Smooth muscle cell (in vitro differentiated cells): ENCODE results near the gene PYDC2. TPM values are rescaled to one million over a fixed set of nuclear protein-coding genes. Genes with fewer than 3 reads are reported as not detected.
"Not testable (repeated sequence)": the region's sequence is repeated elsewhere in the genome, so short reads cannot be mapped to it uniquely, and the experiment has no call there.

ENCODE experiments used
- DNase-seq: peaks from one replicate; lab custom pipeline; 2025; ENCODE audit not compliant: unreplicated experiment; lab: John Stamatoyannopoulos, UW
- H2AFZ ChIP-seq: fragments of 200-600 bp; sonication (generic); 2 replicates; pipeline ENCODE4 v1.6.0; 2016; ENCODE audit warnings: antibody characterized with exemption, low read depth, mild to moderate bottlenecking
- H3F3A ChIP-seq: fragments of 200-600 bp; sonication (generic); 2 replicates; pipeline ENCODE4 v1.6.0; 2017; ENCODE audit warnings: antibody characterized with exemption, low read depth
- H3K27ac ChIP-seq: fragments of 200-600 bp; sonication (generic); 2 replicates; pipeline ENCODE4 v1.5.1; 2016; ENCODE audit warnings: low read depth, mild to moderate bottlenecking
- H3K27me3 ChIP-seq: fragments of 200-600 bp; sonication (generic); 2 replicates; pipeline ENCODE4 v1.6.1; 2016; ENCODE audit warnings: low read depth, mild to moderate bottlenecking
- H3K36me3 ChIP-seq: fragments of 200-600 bp; sonication (generic); 2 replicates; pipeline ENCODE4 v1.5.1; 2016; ENCODE audit warnings: low read depth
- H3K4me1 ChIP-seq: fragments of 200-600 bp; sonication (generic); 2 replicates; pipeline ENCODE4 v1.5.1; 2016; ENCODE audit warnings: low read depth
- H3K4me2 ChIP-seq: fragments of 200-600 bp; sonication (generic); 2 replicates; pipeline ENCODE4 v1.6.0; 2016; ENCODE audit warnings: mild to moderate bottlenecking
- H3K4me3 ChIP-seq: fragments of 200-600 bp; sonication (generic); 2 replicates; pipeline ENCODE4 v1.5.1; 2016; ENCODE audit warnings: mild to moderate bottlenecking
- H3K79me2 ChIP-seq: fragments of 200-600 bp; sonication (generic); 2 replicates; pipeline ENCODE4 v1.6.0; 2016; ENCODE audit warnings: low read depth, mild to moderate bottlenecking
- H3K9ac ChIP-seq: fragments of 200-600 bp; sonication (generic); 2 replicates; pipeline ENCODE4 v1.6.0; 2016; ENCODE audit warnings: low read depth
- H3K9me3 ChIP-seq: fragments of 200-600 bp; sonication (generic); replicated peaks from 2 replicates; pipeline ENCODE4 v1.5.1; 2016; ENCODE audit warnings: low read depth
- H4K20me1 ChIP-seq: fragments of 200-600 bp; sonication (generic); 2 replicates; pipeline ENCODE4 v1.6.0; 2016; ENCODE audit warnings: low read depth
- WGBS: methylation state at CpG from one replicate; pipeline ENCODE4 v1.1.7; 2016; ENCODE audit warnings: low lambda C conversion rate; 5-methylcytosine and 5-hydroxymethylcytosine counted together
- polyA plus RNA-seq: library from polyadenylated mRNA; unstranded; fragments of >200 nt; fragmentation: Nextera tagmentation; extraction: Ambion mirVana; gene quantifications from 2 replicates; pipeline ENCODE4 v1.2.1, GENCODE V29; 2016
- total RNA-seq: library from RNA; depleted of rRNA; stranded (reverse); fragments of >200 nt; gene quantifications from 2 replicates; pipeline ENCODE4 v1.2.3, GENCODE V29; 2014
- TF ChIP-seq, protein P1 (sequence below): fragments of 200-600 bp; sonication (generic); IDR thresholded peaks from 2 replicates; pipeline ENCODE4 v1.5.1; 2017; ENCODE audit warnings: borderline replicate concordance, mild to moderate bottlenecking, antibody characterized with exemption; ENCODE audit not compliant: insufficient read depth, poor library complexity, severe bottlenecking

The PYDC2 gene
- total and polyA plus RNA-seq, 2 experiments from 2014 or later = not detected

DNA sequence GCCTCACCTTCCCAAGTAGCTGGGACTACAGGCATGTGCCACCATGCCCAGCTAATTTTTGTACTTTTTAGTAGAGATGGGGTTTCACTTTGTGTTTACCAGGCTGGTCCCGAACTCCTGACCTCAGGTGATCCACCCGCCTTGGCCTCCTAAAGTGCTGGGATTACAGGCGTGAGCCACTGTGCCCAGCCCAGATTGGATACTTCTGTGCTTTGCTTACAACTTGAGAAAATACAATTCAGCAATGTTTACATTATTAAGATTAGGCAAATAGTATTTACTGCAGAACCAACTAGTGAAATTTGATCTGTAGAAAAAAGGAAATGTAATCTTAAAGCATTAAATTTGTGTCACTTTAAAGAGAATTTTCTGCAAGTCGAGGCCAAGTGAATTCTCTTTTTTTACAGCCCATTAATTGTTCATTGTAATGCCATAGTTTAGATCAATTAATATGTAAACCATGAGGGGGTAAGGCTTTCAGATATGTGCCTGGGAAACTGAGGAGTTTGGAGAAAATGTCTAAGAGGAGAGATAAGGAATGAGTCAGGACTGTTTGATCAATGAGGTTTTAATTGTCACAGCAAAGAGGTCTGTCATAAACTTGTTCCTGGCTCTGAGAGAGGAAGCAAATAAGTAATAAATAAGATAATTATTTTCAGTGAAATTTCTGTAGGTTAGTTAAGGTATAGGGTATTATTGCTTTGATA, 15.3 kb downstream of the PYDC2 start:
- no peaks in the 10 kb centered on the region for H3K27me3 ChIP-seq

DNA sequence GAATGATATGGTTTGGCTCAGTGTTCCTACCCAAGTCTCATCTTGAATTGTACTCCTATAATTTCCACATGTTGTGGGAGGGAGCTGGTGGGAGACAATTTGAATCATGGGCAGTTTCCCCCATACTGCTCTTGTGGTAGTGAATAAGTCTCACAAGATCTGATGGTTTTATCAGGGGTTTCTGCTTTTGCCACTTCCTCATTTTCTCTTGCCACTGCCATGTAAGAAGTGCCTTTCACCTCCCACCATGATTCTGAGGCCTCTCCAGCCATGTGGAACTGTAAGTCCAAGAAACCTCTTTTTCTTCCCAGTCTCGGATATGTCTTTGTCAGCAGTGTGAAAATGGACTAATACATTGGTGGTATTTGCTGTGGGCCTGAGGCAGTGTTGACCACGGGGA, 23.0 kb downstream of the PYDC2 start:
- H3K4me3 ChIP-seq, H3K27me3 ChIP-seq, H3K79me2 ChIP-seq, H2AFZ ChIP-seq, H3K9me3 ChIP-seq, H3K4me1 ChIP-seq, H3K9ac ChIP-seq, H3K36me3 ChIP-seq, H3F3A ChIP-seq, H3K4me2 ChIP-seq, H3K27ac ChIP-seq, DNase-seq, H4K20me1 ChIP-seq: not testable (repeated sequence)
- 88% methylated on average over 2 of the region's 2 CpGs for WGBS

More for the DNA sequence above, 15.3 kb downstream of the PYDC2 start:
- Histone ChIP-seq H2AFZ (no peak overlapping the region), H3K36me3 (no peaks in the 10 kb centered on the region), H3K9ac (no peak overlapping the region), H3K27ac (no peak overlapping the region), H3F3A (no peaks in the 10 kb centered on the region), H3K4me3 (no peak overlapping the region), H4K20me1 (no peaks in the 10 kb centered on the region), H3K4me1 (no peaks in the 10 kb centered on the region), H3K79me2 (no peaks in the 10 kb centered on the region), H3K4me2 (no peak overlapping the region), H3K9me3 (no peaks in the 10 kb centered on the region)
- WGBS = 71% methylated on average over 4 of the region's 4 CpGs
- TF ChIP-seq, protein P1, sequence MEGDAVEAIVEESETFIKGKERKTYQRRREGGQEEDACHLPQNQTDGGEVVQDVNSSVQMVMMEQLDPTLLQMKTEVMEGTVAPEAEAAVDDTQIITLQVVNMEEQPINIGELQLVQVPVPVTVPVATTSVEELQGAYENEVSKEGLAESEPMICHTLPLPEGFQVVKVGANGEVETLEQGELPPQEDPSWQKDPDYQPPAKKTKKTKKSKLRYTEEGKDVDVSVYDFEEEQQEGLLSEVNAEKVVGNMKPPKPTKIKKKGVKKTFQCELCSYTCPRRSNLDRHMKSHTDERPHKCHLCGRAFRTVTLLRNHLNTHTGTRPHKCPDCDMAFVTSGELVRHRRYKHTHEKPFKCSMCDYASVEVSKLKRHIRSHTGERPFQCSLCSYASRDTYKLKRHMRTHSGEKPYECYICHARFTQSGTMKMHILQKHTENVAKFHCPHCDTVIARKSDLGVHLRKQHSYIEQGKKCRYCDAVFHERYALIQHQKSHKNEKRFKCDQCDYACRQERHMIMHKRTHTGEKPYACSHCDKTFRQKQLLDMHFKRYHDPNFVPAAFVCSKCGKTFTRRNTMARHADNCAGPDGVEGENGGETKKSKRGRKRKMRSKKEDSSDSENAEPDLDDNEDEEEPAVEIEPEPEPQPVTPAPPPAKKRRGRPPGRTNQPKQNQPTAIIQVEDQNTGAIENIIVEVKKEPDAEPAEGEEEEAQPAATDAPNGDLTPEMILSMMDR = no peak
- no peak for DNase-seq

DNA sequence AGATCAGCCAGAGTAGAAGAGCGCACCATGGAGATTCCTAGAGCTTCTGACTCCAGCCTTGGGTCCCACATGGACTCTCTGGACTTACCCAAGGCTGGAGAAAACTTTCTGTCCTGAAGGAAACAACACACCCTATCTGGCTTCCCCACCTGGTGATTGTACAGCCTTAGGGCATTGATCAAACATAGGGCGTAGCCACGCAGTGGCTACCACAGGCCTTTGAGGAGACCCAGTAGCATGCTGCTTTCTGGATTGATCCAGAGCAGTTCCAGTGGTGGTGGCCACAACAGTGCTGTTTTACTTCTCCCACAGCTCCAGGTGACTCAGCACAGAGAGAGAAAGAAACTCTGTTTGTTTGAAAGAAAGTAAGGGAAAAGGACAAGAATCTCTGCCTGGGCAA, 23.5 kb downstream of the PYDC2 start:
- Histone ChIP-seq H3K9me3 (no peaks in the 10 kb centered on the region), H3K9ac (no peak overlapping the region), H3K36me3 (no peaks in the 10 kb centered on the region), H3K27me3 (no peaks in the 10 kb centered on the region), H3F3A (no peaks in the 10 kb centered on the region), H3K79me2 (no peaks in the 10 kb centered on the region), H3K4me3 (no peak overlapping the region), H3K4me1 (no peaks in the 10 kb centered on the region), H2AFZ (no peak overlapping the region), H4K20me1 (no peaks in the 10 kb centered on the region), H3K27ac (no peak overlapping the region), H3K4me2 (no peak overlapping the region)
- TF ChIP-seq, protein P1 = no peak
- no peak for DNase-seq
- 91% methylated on average over 3 of the region's 3 CpGs for WGBS

DNA sequence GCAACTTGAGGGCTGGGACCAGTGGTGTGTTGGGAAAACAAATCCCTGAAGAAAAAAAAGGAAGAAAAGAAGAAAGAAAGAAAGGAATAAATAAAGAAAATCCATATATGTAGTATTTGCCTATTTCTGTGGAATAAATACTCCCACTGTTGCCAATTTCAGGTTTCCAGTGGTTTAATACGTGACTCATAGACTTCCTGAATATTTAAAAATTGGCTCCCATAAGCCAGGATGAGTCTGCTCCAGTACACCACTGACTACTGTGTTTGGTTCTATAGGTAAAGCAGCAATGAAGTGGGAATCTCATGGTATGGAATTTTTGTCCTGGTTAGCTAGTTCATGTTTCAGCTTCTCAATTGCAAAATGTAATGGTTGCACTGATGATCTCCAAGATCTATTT, 31.6 kb downstream of the PYDC2 start:
- no peak overlapping the region for H3K27ac ChIP-seq
- TF ChIP-seq, protein P1 = no peak

More for the DNA sequence above, 31.6 kb downstream of the PYDC2 start:
- WGBS = 88% methylated on average over 1 of the region's 1 CpG
- Histone ChIP-seq H3K4me3 (no peak overlapping the region), H3K27me3 (no peaks in the 10 kb centered on the region), H3K79me2 (no peaks in the 10 kb centered on the region), H3K4me1 (peaks cover 6% of the 10 kb centered on the region), H3K4me2 (no peak overlapping the region), H3F3A (no peaks in the 10 kb centered on the region), H3K9ac (no peak overlapping the region), H2AFZ (no peak overlapping the region), H4K20me1 (no peaks in the 10 kb centered on the region), H3K9me3 (no peaks in the 10 kb centered on the region), H3K36me3 (no peaks in the 10 kb centered on the region)
- no peak for DNase-seq
